B cell (primary cell): Measurements from ENCODE around the gene SH3RF1. TPM values are rescaled to one million over a fixed set of nuclear protein-coding genes. Genes with fewer than 3 reads are reported as not detected.

Experiments
- ATAC-seq: fragments of 200-7000 bp; cut with Tn5 transposase; one replicate; pipeline ENCODE4 v1.10.0; 2021; ENCODE audit warnings: low read depth, mild to moderate bottlenecking, moderate number of reproducible peaks, moderate library complexity
- CTCF ChIA-PET: fragments of 350-600 bp; sonication (Branson Sonifier 250); formaldehyde crosslinking; loops from one replicate; lab custom pipeline; 2021; ENCODE audit warnings: antibody characterized with exemption, inconsistent platforms; lab: Charles Lee
- POLR2A ChIA-PET: fragments of 350-600 bp; sonication (Branson Sonifier 250); formaldehyde crosslinking; loops from one replicate; lab custom pipeline; 2021; ENCODE audit warnings: antibody characterized with exemption; lab: Charles Lee
- DNase-seq: peaks from one replicate; pipeline ENCODE4 v3.0.0; 2013
- H2AFZ ChIP-seq: 2 replicates; pipeline ENCODE4 v1.6.1; 2012; ENCODE audit warnings: mild to moderate bottlenecking, low read depth, low read length; ENCODE audit not compliant: insufficient read depth, poor library complexity, severe bottlenecking
- H3K27ac ChIP-seq, 2 donors: 1 replicate in 1 of 2; 2 replicates in 1 of 2; pipeline ENCODE4 v1.5.1; 2012 to 2013; ENCODE audit warnings: low read length in 2 of 2, mild to moderate bottlenecking in 2 of 2, moderate library complexity in 1 of 2
- H3K27me3 ChIP-seq, 4 experiments: fragments of 200-600 bp in 1 of 4; sonication (generic) in 1 of 4; replicated peaks in 1 of 4; 1 replicate in 2 of 4; 2 replicates in 2 of 4; pipeline versions ENCODE4 v1.6.1 to v1.7.0; 2013 to 2016; ENCODE audit warnings: low read length in 3 of 4, mild to moderate bottlenecking in 2 of 4, mixed read lengths in 1 of 4, moderate library complexity in 1 of 4; ENCODE audit not compliant: insufficient read depth in 4 of 4, control insufficient read depth in 3 of 4; ENCODE audit errors: control extremely low read depth in 1 of 4
- H3K36me3 ChIP-seq, 2 experiments: replicated peaks in 1 of 2; 1 replicate in 1 of 2; 2 replicates in 1 of 2; pipeline versions ENCODE4 v1.6.1 to v1.7.1; 2013; ENCODE audit warnings: low read length in 1 of 2; ENCODE audit not compliant: insufficient read depth in 2 of 2, control insufficient read depth in 1 of 2; ENCODE audit errors: control extremely low read depth in 1 of 2, extremely low read depth in 1 of 2
- H3K4me1 ChIP-seq, 2 donors: fragments of 200-600 bp in 1 of 2; sonication (generic) in 1 of 2; 1 replicate in 1 of 2; 2 replicates in 1 of 2; pipeline versions ENCODE4 v1.5.1 to v1.6.1; 2013 to 2017; ENCODE audit warnings: low read length in 2 of 2; ENCODE audit not compliant: control insufficient read depth in 2 of 2, insufficient read depth in 2 of 2
- H3K4me2 ChIP-seq: replicated peaks from 2 replicates; pipeline ENCODE3; 2012; ENCODE audit warnings: mild to moderate bottlenecking, low read depth, low read length; ENCODE audit not compliant: poor library complexity, severe bottlenecking
- H3K4me3 ChIP-seq, 5 experiments: fragments of 200-600 bp in 1 of 5; sonication (generic) in 1 of 5; 1 replicate in 3 of 5; 2 replicates in 2 of 5; pipeline versions ENCODE4 v1.5.1 to v1.7.0; 2011 to 2016; ENCODE audit warnings: low read length in 4 of 5, mild to moderate bottlenecking in 4 of 5, low read depth in 2 of 5, control low read depth in 1 of 5, moderate library complexity in 1 of 5; ENCODE audit not compliant: insufficient read depth in 1 of 5; ENCODE audit errors: control extremely low read depth in 1 of 5, extremely low read depth in 1 of 5
- H3K79me2 ChIP-seq: fragments of 200-600 bp; sonication (generic); one replicate; pipeline ENCODE4 v1.6.0; 2016; ENCODE audit warnings: low read length; ENCODE audit not compliant: control insufficient read depth, insufficient read depth
- H3K9ac ChIP-seq: fragments of 200-600 bp; sonication (generic); 2 replicates; pipeline ENCODE4 v1.6.1; 2017; ENCODE audit warnings: mild to moderate bottlenecking, low read length, moderate library complexity
- H3K9me3 ChIP-seq, 3 donors: one replicate each; pipeline versions ENCODE4 v1.6.1 to v1.7.1; 2013; ENCODE audit warnings: low read length in 2 of 3; ENCODE audit not compliant: control insufficient read depth in 2 of 3, insufficient read depth in 1 of 3; ENCODE audit errors: control extremely low read depth in 1 of 3
- H4K20me1 ChIP-seq: 2 replicates; pipeline ENCODE4 v1.6.0; 2012; ENCODE audit warnings: mild to moderate bottlenecking, low read length; ENCODE audit not compliant: insufficient read depth, control insufficient read depth, poor library complexity, severe bottlenecking
- H3K27ac Mint-ChIP-seq: one replicate; pipeline ENCODE4 v1.8.0; 2021; ENCODE audit warnings: mixed read lengths
- H3K27me3 Mint-ChIP-seq: one replicate; pipeline ENCODE4 v1.8.0; 2021; ENCODE audit warnings: mixed read lengths
- H3K4me1 Mint-ChIP-seq: one replicate; pipeline ENCODE4 v1.8.0; 2021; ENCODE audit warnings: mixed read lengths
- H3K4me3 Mint-ChIP-seq: one replicate; pipeline ENCODE4 v1.8.0; 2021; ENCODE audit warnings: mixed read lengths
- H3K9me3 Mint-ChIP-seq: one replicate; pipeline ENCODE4 v1.8.0; 2022; ENCODE audit warnings: mixed read lengths; ENCODE audit not compliant: insufficient read depth
- EZH2 ChIP-seq: IDR thresholded peaks from 2 replicates; pipeline ENCODE4 v1.6.1; 2012; ENCODE audit warnings: borderline replicate concordance, low read depth, mild to moderate bottlenecking, moderate library complexity, low read length; ENCODE audit not compliant: insufficient read depth, poor library complexity, severe bottlenecking
- WGBS: methylation state at CpG from one replicate; pipeline ENCODE4 v1.1.5; 2013; ENCODE audit warnings: missing lambda C conversion rate; ENCODE audit not compliant: insufficient coverage; 5-methylcytosine and 5-hydroxymethylcytosine counted together
- intact Hi-C: fragments of 100-400 bp; cut with micrococcal nuclease; formaldehyde crosslinking; loops from one replicate; pipeline ENCODE4 v1.10.0; 2022
- polyA plus RNA-seq: library from polyadenylated mRNA; depleted of rRNA; stranded (reverse); fragments of >200 nt; gene quantifications from 2 replicates; pipeline ENCODE4 v1.2.3, GENCODE V29; 2012
- total RNA-seq, 2 donors: library from RNA; stranded (reverse); fragments of 120-200 nt in 1 of 2; gene quantifications; 1 replicate in 1 of 2; 2 replicates in 1 of 2; pipeline versions ENCODE4 v1.2.3 to v1.2.4, GENCODE V29; 2013 to 2022
- TF ChIP-seq, protein P1 (sequence below): fragments of 200-600 bp; IDR thresholded peaks from one replicate; pipeline ENCODE4 v1.8.0; 2022; ENCODE audit warnings: antibody characterized with exemption, mild to moderate bottlenecking

Gene SH3RF1
- total and polyA plus RNA-seq, 2 donors (not counting 1 experiment from before 2014, with no cell fraction given) = 2.0 to 5.4 TPM

DNA sequence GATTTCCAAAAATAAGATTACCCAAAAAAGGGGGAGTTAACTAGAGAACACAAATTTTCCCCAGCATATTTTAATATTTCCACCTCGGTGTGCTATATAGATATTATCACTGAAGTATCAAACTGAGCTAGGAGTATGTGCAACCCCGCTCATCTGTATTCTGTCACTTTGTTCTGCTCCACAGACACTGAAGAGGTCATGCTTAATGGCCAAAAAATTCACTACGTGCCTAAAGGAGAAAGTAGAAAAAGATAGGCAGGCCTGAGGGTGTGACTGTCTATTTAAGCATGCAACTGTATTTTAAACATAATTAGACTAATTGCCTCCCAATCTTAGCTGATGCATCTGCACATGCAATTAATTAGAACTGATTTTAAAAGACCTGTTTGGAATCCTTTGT, 24.5 kb downstream of the SH3RF1 start:
- Mint-ChIP-seq H3K27ac (no peak overlapping the region), H3K4me3 (no peak overlapping the region), H3K4me1 (peaks cover 24% of the 10 kb centered on the region), H3K9me3 (no peaks in the 10 kb centered on the region), H3K27me3 (no peaks in the 10 kb centered on the region)
- H3K27ac ChIP-seq = no peak overlapping the region
- no peaks in the 10 kb centered on the region for H3K36me3 ChIP-seq
- POLR2A ChIA-PET = no interaction called here
- no peak for ATAC-seq
- no peak for DNase-seq
- H4K20me1 ChIP-seq = no peaks in the 10 kb centered on the region
- no peaks in the 10 kb centered on the region for H3K27me3 ChIP-seq
- no peak overlapping the region for H3K4me3 ChIP-seq
- no peaks in the 10 kb centered on the region for H3K79me2 ChIP-seq
- no peaks in the 10 kb centered on the region for H3K9me3 ChIP-seq
- H3K4me2 ChIP-seq = no peak overlapping the region
- no peak overlapping the region for H3K9ac ChIP-seq
- H3K4me1 ChIP-seq = no peaks in the 10 kb centered on the region
- TF ChIP-seq EZH2 = no peak
- TF ChIP-seq, protein P1, sequence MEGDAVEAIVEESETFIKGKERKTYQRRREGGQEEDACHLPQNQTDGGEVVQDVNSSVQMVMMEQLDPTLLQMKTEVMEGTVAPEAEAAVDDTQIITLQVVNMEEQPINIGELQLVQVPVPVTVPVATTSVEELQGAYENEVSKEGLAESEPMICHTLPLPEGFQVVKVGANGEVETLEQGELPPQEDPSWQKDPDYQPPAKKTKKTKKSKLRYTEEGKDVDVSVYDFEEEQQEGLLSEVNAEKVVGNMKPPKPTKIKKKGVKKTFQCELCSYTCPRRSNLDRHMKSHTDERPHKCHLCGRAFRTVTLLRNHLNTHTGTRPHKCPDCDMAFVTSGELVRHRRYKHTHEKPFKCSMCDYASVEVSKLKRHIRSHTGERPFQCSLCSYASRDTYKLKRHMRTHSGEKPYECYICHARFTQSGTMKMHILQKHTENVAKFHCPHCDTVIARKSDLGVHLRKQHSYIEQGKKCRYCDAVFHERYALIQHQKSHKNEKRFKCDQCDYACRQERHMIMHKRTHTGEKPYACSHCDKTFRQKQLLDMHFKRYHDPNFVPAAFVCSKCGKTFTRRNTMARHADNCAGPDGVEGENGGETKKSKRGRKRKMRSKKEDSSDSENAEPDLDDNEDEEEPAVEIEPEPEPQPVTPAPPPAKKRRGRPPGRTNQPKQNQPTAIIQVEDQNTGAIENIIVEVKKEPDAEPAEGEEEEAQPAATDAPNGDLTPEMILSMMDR = no peak
- WGBS = no CpG with 5 or more reads among the region's 3 CpGs
- intact Hi-C loops = no loop called here
- no peak overlapping the region for H2AFZ ChIP-seq
- CTCF ChIA-PET = no interaction called here

DNA sequence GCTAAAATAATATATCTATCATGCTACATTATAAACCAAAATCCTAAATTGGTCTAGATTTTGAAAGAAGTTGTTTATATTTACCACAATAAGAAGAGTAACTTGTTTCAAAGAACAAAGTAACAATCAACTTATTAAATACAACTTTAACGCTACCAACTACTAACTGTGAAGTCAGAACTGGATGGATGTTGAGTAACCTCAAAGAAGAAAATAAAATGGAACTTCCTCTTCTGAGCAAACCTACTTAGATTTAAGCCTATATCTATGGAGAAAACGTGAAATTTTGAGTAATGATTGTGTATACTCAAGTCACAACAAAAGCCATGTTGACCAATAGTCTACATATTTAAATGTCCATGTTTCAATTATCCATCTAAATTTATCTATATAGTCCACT, 25.7 kb downstream of the SH3RF1 start:
- Histone ChIP-seq H3K36me3 (no peaks in the 10 kb centered on the region), H3K79me2 (no peaks in the 10 kb centered on the region), H3K27ac (no peak overlapping the region), H3K4me3 (no peak overlapping the region), H3K27me3 (no peaks in the 10 kb centered on the region), H3K4me1 (no peaks in the 10 kb centered on the region), H4K20me1 (no peaks in the 10 kb centered on the region), H2AFZ (no peak overlapping the region), H3K9ac (no peak overlapping the region), H3K9me3 (no peaks in the 10 kb centered on the region), H3K4me2 (no peak overlapping the region)
- ChIA-PET CTCF (no interaction called here), POLR2A (no interaction called here)
- no peak for ATAC-seq
- intact Hi-C loops = no loop called here
- no peak for TF ChIP-seq EZH2
- TF ChIP-seq, protein P1 = no peak
- Mint-ChIP-seq H3K4me3 (no peak overlapping the region), H3K4me1 (peaks cover 24% of the 10 kb centered on the region), H3K9me3 (no peaks in the 10 kb centered on the region), H3K27me3 (no peaks in the 10 kb centered on the region), H3K27ac (no peak overlapping the region)
- WGBS = no CpG with 5 or more reads among the region's 2 CpGs
- DNase-seq = no peak
